NAMALWA (cell line): ENCODE measurements around the gene OR1A2.
A peak's percentile ranks its signal among the peaks of the same experiment; 100 is the strongest.
"Not testable (repeated sequence)": the region's sequence is repeated elsewhere in the genome, so short reads cannot be mapped to it uniquely, and the experiment has no call there.

Source experiments
- DNase-seq: peaks from one replicate; pipeline ENCODE4 v3.0.0-alpha.2; 2015; ENCODE audit warnings: low spot score

The OR1A2 gene

GRCh38 chr17:3197219-3197618 lies at the start of gene OR1A2:
Gene OR1A2, plus strand, starts transcription at chr17:3197519. Its CDS starts 0 bp downstream, at chr17:3197519.
- DNase-seq: no peak

- DNase-seq: no peak
Measured at GRCh38 chr17:3157218-3157617, 40.1 kb upstream of the OR1A2 start.

- DNase-seq: peak; percentile 63
Measured at GRCh38 chr17:3167574-3167973, 29.7 kb upstream of the OR1A2 start.

- no peak for DNase-seq
Measured at GRCh38 chr17:3189961-3190360, 7.4 kb upstream of the OR1A2 start.

- DNase-seq: no peak
Measured at GRCh38 chr17:3207367-3207766, 10.0 kb downstream of the OR1A2 start, which contains the start of gene OR1A1. Gene OR1A1, plus strand, starts transcription at chr17:3207667. Its CDS starts 7,954 bp downstream, at chr17:3215621.

GRCh38 chr17:3208484-3208883 lies 11.2 kb downstream of the OR1A2 start:
- DNase-seq: no peak

GRCh38 chr17:3213001-3213400 lies 15.7 kb downstream of the OR1A2 start:
- DNase-seq: no peak

- DNase-seq: no peak
Measured at GRCh38 chr17:3213587-3213986, 16.3 kb downstream of the OR1A2 start.

GRCh38 chr17:3219978-3220377 lies 22.7 kb downstream of the OR1A2 start:
- peak; percentile 38 for DNase-seq

- no peak for DNase-seq
Measured at GRCh38 chr17:3221850-3222249, 24.5 kb downstream of the OR1A2 start.

- peak; percentile 59 for DNase-seq
Measured at GRCh38 chr17:3222505-3222904, 25.2 kb downstream of the OR1A2 start.

- DNase-seq: not testable (repeated sequence)
Measured at GRCh38 chr17:3224721-3225352, 27.5 kb downstream of the OR1A2 start.

GRCh38 chr17:3232300-3232699 lies 35.0 kb downstream of the OR1A2 start:
- not testable (repeated sequence) for DNase-seq

- peak; percentile 7 for DNase-seq
Measured at GRCh38 chr17:3238685-3239084, 41.4 kb downstream of the OR1A2 start.

GRCh38 chr17:3241044-3241443 lies 43.7 kb downstream of the OR1A2 start:
- not testable (repeated sequence) for DNase-seq

- not testable (repeated sequence) for DNase-seq
Measured at GRCh38 chr17:3244841-3245240, 47.5 kb downstream of the OR1A2 start.
